HepG2 (cell line): ENCODE results near the gene ICAM3. TPM values are rescaled to one million over a fixed set of nuclear protein-coding genes. Genes with fewer than 3 reads are reported as not detected.
A peak's percentile ranks its signal among the peaks of the same experiment; 100 is the strongest.

ENCODE experiments used
- CENPBD1 ChIP-seq: sonication (generic); formaldehyde crosslinking; IDR thresholded peaks from 2 replicates; pipeline ENCODE4 v1.8.0; 2022; ENCODE audit warnings: missing genetic modification reagents, low read depth, mild to moderate bottlenecking, borderline replicate concordance
- GATAD1 ChIP-seq: IDR thresholded peaks from 2 replicates; pipeline ENCODE4 v1.6.1; 2016; ENCODE audit warnings: missing genetic modification reagents, missing compliant biosample characterization
- HNF4A ChIP-seq: sonication (generic); formaldehyde crosslinking; IDR thresholded peaks from 2 replicates; pipeline ENCODE4 v1.4.0; 2020; ENCODE audit warnings: missing genetic modification reagents
- KAT7 ChIP-seq: IDR thresholded peaks from 2 replicates; pipeline ENCODE4 v1.6.1; 2018; ENCODE audit warnings: borderline replicate concordance, missing compliant biosample characterization
- KDM2A ChIP-seq: sonication (generic); formaldehyde crosslinking; IDR thresholded peaks from 2 replicates; pipeline ENCODE4 v1.4.0; 2020; ENCODE audit warnings: low read depth, missing genetic modification reagents, borderline replicate concordance
- NCOA5 ChIP-seq: sonication (generic); formaldehyde crosslinking; IDR thresholded peaks from 2 replicates; pipeline ENCODE4 v1.4.0; 2020; ENCODE audit warnings: missing genetic modification reagents
- PHF8 ChIP-seq: sonication (generic); formaldehyde crosslinking; IDR thresholded peaks from 2 replicates; pipeline ENCODE4 v1.5.0; 2020; ENCODE audit warnings: missing genetic modification reagents
- THAP11 ChIP-seq: IDR thresholded peaks from 2 replicates; pipeline ENCODE4 v1.6.1; 2016; ENCODE audit warnings: missing biosample characterization, missing genetic modification reagents
- U2AF1 ChIP-seq: fragments of 200-400 bp; formaldehyde crosslinking; optimal IDR thresholded peaks from 2 replicates; pipeline ENCODE3; 2017; ENCODE audit warnings: mild to moderate bottlenecking, low read depth, low read length
- ZBTB7B ChIP-seq: sonication (generic); formaldehyde crosslinking; IDR thresholded peaks from 2 replicates; pipeline ENCODE4 v1.4.0; 2020; ENCODE audit warnings: missing genetic modification reagents
- ZNF234 ChIP-seq: sonication (generic); formaldehyde crosslinking; conservative IDR thresholded peaks from 2 replicates; pipeline ENCODE4 v1.5.1; 2020; ENCODE audit warnings: mild to moderate bottlenecking, missing genetic modification reagents
- ZNF263 ChIP-seq: sonication (generic); formaldehyde crosslinking; IDR thresholded peaks from 2 replicates; pipeline ENCODE4 v1.4.0; 2020; ENCODE audit warnings: missing genetic modification reagents
- ZNF280B ChIP-seq: sonication (generic); formaldehyde crosslinking; IDR thresholded peaks from 2 replicates; pipeline ENCODE4 v1.5.0; 2020; ENCODE audit warnings: missing genetic modification reagents, mild to moderate bottlenecking, borderline replicate concordance
- ZNF335 ChIP-seq: sonication (generic); formaldehyde crosslinking; IDR thresholded peaks from 2 replicates; pipeline ENCODE4 v1.4.0; 2020; ENCODE audit warnings: missing genetic modification reagents
- ZSCAN22 ChIP-seq: sonication (generic); formaldehyde crosslinking; IDR thresholded peaks from 2 replicates; pipeline ENCODE4 v1.4.0; 2020; ENCODE audit warnings: mild to moderate bottlenecking, missing genetic modification reagents
- polyA plus RNA-seq, 8 experiments: library from polyadenylated mRNA; depleted of rRNA in 3 of 8; stranded (reverse) in 7 of 8; unstranded in 1 of 8; fragments of >200 nt; fragmentation: Illumina TruSeq in 4 of 8; extraction: Trizol in 4 of 8; gene quantifications; 2 replicates each; pipeline versions ENCODE4 v1.2.1 to v1.2.3, GENCODE V29; 2011 to 2016; ENCODE audit warnings: low read depth in 4 of 8, missing spikeins in 1 of 8, mixed read lengths in 1 of 8; ENCODE audit not compliant: insufficient read depth in 1 of 8
- total RNA-seq, 5 experiments: library from RNA; depleted of rRNA; stranded (reverse); fragments of >200 nt; fragmentation: Illumina TruSeq; extraction: Trizol; gene quantifications; 2 replicates each; pipeline ENCODE4 v1.2.3, GENCODE V29; 2016; ENCODE audit warnings: low read depth in 1 of 5
- TF ChIP-seq, protein P1 (sequence below): IDR thresholded peaks from 2 replicates; pipeline ENCODE4 v1.6.1; 2016; ENCODE audit warnings: low read depth, missing genetic modification reagents, missing compliant biosample characterization
- TF ChIP-seq, protein P2 (sequence below): fragments of 450-650 bp; IDR thresholded peaks from 2 replicates; pipeline ENCODE4 v1.6.1; 2016
- TF ChIP-seq, protein P3 (sequence below): sonication (generic); formaldehyde crosslinking; IDR thresholded peaks from 2 replicates; pipeline ENCODE4 v1.5.1; 2020; ENCODE audit warnings: missing genetic modification reagents, mild to moderate bottlenecking, borderline replicate concordance
- TF ChIP-seq, protein P4 (sequence below): sonication (generic); formaldehyde crosslinking; conservative IDR thresholded peaks from 2 replicates; pipeline ENCODE4 v1.8.1; 2023; ENCODE audit warnings: missing genetic modification reagents

The ICAM3 gene
- total and polyA plus RNA-seq, 2 of the 13 experiments (the other 11 are each of a cell fraction or from before 2014, with no cell fraction given) = 14.1 to 21.0 TPM

DNA sequence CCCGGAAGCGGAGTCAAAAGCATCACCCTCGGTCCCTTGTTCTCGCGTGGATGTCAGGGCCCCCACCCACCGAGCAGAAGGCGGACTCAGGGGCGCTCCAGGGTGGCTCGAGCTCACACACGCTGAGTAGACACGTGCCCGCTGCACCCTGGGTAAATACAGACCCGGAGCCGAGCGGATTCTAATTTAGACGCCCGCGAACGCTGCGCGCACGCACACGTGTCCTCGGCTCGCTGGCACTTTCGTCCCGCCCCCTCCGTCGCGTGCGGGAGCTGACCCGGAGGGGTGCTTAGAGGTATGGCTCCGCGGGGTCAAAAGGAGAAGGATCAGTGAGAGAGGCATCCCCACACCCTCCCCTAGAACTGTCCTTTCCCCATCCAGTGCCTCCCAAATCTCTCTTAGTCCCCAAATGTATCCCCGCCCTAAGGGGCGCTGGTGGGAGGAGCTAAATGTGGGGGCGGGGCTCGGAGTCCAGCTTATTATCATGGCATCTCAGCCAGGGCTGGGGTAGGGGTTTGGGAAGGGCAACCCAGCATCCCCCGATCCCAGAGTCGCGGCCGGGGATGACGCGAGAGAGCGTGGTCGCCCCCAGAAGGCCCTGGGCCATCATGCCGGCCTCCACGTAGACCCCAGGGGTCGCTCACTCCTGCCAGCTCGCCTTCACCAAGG is 50.1 kb downstream of the ICAM3 start (continued):
- no peak for TF ChIP-seq NCOA5 (CRISPR knock-in tag)
- no peak; the same call in 1 of the 2 replicates for TF ChIP-seq ZNF335
- peak; percentile 56; the same call in 1 of the 2 replicates for TF ChIP-seq ZNF280B (CRISPR knock-in tag)
- no peak for TF ChIP-seq KAT7
- TF ChIP-seq KDM2A (CRISPR knock-in tag) = no peak
- no peak for TF ChIP-seq GATAD1 (CRISPR knock-in tag)
- TF ChIP-seq U2AF1 = no peak
- no peak for TF ChIP-seq ZNF234 (CRISPR knock-in tag)
- TF ChIP-seq, protein P1, sequence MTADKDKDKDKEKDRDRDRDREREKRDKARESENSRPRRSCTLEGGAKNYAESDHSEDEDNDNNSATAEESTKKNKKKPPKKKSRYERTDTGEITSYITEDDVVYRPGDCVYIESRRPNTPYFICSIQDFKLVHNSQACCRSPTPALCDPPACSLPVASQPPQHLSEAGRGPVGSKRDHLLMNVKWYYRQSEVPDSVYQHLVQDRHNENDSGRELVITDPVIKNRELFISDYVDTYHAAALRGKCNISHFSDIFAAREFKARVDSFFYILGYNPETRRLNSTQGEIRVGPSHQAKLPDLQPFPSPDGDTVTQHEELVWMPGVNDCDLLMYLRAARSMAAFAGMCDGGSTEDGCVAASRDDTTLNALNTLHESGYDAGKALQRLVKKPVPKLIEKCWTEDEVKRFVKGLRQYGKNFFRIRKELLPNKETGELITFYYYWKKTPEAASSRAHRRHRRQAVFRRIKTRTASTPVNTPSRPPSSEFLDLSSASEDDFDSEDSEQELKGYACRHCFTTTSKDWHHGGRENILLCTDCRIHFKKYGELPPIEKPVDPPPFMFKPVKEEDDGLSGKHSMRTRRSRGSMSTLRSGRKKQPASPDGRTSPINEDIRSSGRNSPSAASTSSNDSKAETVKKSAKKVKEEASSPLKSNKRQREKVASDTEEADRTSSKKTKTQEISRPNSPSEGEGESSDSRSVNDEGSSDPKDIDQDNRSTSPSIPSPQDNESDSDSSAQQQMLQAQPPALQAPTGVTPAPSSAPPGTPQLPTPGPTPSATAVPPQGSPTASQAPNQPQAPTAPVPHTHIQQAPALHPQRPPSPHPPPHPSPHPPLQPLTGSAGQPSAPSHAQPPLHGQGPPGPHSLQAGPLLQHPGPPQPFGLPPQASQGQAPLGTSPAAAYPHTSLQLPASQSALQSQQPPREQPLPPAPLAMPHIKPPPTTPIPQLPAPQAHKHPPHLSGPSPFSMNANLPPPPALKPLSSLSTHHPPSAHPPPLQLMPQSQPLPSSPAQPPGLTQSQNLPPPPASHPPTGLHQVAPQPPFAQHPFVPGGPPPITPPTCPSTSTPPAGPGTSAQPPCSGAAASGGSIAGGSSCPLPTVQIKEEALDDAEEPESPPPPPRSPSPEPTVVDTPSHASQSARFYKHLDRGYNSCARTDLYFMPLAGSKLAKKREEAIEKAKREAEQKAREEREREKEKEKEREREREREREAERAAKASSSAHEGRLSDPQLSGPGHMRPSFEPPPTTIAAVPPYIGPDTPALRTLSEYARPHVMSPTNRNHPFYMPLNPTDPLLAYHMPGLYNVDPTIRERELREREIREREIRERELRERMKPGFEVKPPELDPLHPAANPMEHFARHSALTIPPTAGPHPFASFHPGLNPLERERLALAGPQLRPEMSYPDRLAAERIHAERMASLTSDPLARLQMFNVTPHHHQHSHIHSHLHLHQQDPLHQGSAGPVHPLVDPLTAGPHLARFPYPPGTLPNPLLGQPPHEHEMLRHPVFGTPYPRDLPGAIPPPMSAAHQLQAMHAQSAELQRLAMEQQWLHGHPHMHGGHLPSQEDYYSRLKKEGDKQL (CRISPR knock-in tag) = no peak
- TF ChIP-seq ZNF263 (CRISPR knock-in tag) = no peak
- no peak for TF ChIP-seq ZBTB7B (CRISPR knock-in tag)
- no peak for TF ChIP-seq PHF8
- TF ChIP-seq HNF4A (CRISPR knock-in tag) = no peak
- TF ChIP-seq, protein P2, sequence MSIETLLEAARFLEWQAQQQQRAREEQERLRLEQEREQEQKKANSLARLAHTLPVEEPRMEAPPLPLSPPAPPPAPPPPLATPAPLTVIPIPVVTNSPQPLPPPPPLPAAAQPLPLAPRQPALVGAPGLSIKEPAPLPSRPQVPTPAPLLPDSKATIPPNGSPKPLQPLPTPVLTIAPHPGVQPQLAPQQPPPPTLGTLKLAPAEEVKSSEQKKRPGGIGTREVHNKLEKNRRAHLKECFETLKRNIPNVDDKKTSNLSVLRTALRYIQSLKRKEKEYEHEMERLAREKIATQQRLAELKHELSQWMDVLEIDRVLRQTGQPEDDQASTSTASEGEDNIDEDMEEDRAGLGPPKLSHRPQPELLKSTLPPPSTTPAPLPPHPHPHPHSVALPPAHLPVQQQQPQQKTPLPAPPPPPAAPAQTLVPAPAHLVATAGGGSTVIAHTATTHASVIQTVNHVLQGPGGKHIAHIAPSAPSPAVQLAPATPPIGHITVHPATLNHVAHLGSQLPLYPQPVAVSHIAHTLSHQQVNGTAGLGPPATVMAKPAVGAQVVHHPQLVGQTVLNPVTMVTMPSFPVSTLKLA = peak; percentile 37; the same call in 1 of the 2 replicates
- TF ChIP-seq THAP11 = no peak
- TF ChIP-seq CENPBD1 (CRISPR knock-in tag) = peak; percentile 46; the same call in 1 of the 2 replicates
- TF ChIP-seq, protein P3, sequence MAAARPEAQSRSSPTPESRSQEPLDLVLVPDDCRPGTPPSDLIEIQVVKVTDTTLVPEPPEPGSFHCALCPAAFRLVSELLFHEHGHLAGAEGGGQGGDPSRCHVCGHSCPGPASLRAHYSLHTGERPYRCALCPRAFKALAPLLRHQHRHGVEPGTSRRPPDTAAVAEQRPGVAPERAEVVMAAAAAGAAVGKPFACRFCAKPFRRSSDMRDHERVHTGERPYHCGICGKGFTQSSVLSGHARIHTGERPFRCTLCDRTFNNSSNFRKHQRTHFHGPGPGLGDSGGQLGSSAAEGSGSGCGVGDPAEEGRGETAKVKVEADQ = no peak
- TF ChIP-seq ZSCAN22 = no peak
- TF ChIP-seq, protein P4, sequence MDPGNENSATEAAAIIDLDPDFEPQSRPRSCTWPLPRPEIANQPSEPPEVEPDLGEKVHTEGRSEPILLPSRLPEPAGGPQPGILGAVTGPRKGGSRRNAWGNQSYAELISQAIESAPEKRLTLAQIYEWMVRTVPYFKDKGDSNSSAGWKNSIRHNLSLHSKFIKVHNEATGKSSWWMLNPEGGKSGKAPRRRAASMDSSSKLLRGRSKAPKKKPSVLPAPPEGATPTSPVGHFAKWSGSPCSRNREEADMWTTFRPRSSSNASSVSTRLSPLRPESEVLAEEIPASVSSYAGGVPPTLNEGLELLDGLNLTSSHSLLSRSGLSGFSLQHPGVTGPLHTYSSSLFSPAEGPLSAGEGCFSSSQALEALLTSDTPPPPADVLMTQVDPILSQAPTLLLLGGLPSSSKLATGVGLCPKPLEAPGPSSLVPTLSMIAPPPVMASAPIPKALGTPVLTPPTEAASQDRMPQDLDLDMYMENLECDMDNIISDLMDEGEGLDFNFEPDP (CRISPR knock-in tag) = no peak
